ENCODE data around the gene JUP.
A peak's percentile ranks its signal among the peaks of the same experiment; 100 is the strongest.

The JUP gene

DNA sequence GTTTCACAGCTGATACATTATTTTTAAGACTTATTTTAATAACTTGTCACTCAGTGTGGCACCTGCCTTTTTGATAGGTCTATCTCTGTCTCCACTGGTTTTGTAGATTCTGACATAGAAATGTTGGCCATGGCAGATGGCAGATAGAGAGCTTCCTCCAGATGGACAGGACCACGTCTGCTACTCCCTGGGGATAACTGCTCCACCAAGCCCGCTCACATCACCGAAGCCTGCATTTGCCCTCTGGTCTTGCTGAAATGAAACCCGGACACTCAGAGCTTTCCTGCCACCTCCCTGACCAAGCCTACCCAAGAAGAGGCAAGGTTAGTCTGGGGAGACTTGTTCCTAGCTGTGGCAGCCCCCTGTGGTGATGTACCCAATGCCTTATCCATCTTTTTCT lies 35.6 kb downstream of the JUP start:
- no peak for DNase-seq

DNA sequence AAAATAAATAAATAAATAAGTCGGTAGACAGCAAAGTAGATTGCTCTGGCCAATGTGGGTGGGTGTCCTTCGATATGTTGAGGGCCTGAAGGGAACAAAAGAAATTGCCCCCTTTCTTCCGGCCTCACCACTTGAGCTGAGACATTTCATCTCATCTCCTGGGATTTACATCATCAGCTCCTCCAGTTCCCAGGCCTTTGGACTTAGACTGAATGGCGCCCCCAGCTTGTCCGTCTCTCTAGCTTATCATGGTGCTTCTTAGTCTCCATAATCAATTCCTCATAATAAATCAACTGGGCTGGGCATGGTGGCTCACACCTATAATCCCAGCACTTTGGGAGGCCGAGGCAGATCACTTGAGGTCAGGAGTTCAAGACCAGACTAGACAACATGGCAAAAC lies 38.2 kb downstream of the JUP start:
- DNase-seq: no peak

DNA sequence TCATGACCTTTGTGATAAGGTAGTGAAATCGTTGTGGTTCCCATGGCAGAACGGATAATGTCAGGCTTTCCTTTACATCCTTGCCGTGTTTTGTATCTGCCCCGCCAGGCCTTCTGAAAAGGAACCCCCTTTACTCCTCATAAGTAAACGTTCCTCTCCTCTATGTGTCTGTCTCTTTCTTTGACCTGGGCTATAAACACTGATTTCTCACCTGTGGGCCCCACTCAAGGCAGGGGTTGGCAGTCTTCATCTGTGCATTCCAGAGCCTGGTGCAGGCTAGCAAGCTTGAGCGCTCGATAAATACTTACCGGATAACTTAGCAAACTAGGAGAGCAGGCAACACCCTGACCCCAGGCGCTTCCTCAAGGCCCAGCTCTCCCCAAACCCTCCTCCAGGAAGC lies 44.8 kb downstream of the JUP start:
- no peak for DNase-seq

DNA sequence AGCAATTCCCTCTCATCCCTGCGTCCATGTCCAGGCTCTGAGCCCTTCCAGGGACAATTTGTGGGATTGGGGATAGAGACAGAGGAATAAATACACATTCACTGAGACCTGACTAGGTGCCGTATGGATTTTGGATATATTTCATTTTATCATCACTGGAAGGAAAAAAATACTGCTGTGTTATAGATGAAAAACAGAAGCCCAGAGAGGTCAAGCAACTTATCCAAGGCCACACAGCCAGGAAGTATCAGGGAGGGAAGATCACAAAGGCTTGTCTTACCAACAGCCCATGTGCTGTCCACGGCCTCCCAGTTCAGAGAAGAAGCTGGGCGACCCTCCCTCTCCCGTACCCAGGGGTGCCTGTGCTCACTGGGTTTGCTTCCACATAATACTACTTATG lies 46.0 kb downstream of the JUP start:
- no peak for DNase-seq

DNA sequence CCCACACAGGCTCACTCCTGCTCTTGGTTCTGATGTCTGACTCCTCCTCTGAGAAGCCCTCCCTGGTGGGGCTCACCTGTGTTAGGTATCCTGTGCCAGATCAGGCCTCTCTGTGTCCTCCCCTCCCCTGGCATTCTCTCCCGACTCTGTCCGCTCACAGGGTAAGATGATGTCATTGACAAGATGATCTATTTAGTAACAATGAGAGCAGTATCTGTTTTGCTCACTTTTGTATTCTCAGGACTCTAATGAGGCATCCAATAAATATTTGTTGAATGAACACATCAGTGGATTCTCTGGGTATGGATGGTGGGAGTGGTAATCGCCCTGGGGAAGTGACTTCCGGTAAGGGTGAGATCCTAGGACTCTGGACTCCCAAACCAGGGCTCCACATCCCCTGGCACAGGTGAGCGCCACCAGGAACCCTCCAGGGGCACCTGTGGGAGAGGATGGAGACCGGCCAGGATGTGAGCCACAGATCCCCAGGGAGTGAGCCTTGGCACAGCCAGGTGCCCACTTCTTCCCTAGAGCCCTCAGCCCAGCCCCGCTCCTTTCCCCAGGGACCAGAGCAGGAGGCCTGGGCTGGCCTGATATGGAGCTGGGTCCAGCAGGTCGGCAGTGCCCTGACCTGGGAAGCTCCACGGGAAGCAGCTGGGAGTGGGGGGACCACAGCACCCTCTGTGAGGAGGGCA lies 46.7 kb downstream of the JUP start:
- no peak for DNase-seq

DNA sequence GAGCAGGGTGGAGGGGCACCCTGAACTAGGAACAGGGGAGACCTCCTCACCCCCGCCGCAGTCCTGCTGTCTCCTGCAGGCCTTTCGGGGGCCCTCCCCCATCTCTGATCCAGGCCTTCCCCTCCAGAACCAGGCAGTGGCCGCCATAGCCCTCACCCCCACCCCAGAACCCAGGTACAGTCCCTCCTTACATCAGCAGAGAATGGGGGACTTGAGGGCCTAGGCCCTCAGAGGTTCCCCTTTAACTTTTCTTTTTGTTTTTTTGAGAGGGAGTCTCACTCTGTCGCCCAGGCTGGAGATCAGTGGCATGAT lies 47.8 kb downstream of the JUP start:
- no peak for DNase-seq

DNA sequence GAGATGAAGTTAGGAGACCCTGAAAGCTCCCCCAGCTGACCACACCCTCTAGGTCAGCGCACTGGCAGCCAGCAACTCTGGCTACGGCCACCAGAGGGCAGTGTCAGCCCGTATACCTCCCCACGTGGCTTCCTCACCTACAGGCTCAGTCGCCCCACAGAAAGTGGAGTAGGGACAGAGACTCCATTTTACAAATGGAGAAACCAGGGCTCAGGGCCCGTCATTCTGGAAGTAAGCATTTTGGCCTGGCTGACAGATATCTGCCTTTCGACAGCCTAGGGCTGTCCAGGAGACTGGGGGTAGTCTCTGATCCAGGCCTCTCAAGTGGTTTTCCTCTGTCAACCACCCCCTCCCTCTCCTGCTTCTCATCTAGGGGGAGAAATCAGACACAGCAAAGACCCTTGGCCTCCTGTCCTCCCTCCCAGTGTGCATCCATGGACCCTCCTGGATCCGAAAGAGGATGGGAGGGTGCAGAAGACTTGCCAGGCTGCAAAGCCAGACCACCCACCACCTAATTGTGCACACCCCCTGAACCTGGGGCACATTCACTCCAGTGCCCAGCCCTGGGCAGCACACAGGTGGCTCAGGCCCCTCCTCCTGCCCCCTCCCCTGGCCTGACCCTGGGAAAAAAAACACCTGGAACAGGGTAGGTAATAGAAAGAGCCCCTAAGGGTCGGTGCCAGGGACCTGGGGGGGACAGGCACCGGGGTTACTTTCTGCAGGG lies 48.3 kb downstream of the JUP start:
- DNase-seq: peak; percentile 71

DNA sequence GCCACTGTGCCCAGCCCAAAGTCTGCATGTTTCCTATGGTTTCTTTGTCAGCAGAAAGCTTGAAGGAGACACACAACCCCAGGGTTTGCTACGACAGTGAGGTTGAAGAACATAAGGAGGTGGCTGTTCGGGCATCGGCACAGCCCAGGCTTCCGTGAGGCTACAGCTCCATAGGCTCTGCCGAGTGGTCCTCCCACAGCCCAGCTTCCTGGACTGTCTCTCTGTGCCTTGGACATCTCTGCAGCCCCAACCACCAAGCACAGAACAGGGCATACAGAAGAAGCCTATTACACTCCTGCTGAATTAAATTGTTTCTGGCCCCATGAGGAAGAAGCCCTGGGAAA lies 48.9 kb downstream of the JUP start:
- no peak for DNase-seq

DNA sequence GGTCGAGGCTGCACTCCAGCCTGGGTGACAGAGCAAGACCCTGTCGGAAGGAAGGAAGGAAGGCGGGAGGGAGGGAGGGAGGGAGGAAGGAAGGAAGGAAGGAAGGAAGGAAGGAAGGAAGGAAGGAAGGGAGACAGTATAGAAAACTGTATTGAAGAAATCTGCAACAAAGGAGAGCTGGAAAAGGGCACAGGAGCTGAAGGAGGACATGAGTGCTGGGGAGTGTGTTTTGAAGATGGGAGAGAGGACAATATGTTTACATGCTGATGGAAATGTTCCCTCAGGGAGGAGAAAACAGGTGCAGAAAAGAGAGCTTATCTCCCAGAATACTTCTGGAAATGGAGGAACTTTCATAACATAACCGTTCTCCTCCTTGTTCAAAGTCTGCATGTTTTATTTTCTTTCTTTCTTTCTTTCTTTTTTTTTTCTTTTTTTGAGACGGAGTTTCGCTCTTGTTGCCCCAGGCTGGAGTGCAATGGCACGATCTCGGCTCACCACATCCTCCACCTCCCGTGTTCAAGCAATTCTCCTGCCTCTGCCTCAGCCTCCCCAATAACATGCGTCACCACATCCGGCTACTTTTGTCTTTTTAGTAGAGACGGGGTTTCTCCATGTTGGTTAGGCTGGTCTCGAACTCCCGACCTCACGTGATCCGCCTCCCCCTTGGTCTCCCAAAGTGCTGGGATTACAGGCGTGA lies 49.4 kb downstream of the JUP start:
- no peak for DNase-seq

DNA sequence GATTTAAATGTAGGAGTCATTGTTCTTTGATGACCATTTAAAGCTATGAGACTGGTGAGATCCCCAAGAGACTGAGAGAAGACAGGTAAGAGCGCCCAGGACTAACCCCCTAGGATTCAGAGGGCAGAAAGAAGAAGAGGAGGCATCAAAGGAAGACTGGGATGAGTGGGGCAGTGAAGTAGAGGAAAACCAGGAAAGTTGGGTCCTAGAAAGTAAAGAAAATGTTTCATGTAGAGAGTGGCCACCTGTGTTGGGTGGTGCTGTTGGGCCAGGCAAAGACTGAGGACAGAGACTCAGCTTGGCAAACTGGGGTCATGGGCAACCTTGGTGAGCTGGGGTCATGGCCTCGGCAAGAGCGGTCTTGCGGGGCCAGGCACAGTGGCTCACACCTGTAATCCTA lies 50.8 kb downstream of the JUP start:
- DNase-seq: no peak

DNA sequence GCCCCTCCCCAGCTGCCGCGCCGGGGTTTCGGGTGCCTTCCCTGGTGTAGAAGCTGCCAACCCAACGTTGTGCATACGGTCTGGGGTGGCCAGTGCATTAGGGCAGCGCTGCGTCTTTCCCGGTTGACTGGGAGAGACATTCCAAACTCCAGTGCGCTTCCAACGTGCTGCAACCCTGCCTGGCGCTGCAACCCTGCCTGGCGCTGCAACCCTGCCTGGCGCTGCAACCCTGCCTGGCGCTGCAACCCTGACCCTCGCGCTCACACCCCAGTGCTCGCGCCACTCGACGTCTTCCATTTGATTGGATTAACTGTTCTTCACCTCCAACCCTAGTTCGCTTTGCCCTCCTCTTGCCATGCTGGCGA lies 51.6 kb downstream of the JUP start:
- no peak for DNase-seq

DNA sequence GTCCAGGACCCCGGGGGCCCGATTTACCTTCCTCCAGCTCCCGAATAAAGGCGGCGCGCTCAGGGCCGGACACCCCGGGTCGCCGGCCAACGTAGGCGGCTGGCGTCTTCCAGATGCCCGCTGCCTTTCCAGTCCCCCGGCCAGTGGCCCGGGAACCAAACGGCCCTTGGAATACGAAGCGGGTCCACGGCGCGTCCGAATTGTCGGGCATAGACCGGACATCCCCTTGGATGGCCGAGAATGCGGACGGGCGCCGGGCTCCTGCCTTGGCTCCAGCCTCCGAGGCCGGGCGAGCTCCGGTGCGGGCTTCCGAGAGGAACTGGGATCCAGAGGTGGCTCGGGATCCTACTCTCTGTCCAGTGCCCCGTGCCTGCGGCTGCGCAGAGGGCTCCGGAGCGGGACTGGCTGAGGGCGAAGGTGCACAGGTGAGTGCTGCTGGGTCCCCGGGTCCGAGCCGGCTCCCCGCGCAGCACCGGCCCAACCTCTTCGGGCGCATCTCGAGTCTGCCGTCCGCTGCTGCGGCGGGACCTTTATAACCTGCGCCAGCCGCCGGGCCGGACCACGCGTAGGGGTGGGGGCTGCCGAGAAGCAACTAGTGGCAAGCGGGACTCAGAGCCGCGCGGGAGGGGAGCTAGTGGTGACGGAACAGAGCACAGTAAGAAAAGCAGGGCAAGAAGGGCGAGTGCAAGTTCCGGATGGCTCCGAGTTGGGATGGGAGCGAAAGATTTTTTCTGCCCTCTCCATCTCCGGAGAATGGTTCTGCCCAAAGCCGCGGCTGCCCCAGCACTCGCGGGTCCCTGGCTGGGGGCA lies 52.2 kb downstream of the JUP start, which contains the start of gene HAP1:
Gene HAP1 (minus strand): TSS at position 505 of the 810 bp plus-strand sequence. CDS start 9 bp downstream, at position 496.
- DNase-seq: no peak

DNA sequence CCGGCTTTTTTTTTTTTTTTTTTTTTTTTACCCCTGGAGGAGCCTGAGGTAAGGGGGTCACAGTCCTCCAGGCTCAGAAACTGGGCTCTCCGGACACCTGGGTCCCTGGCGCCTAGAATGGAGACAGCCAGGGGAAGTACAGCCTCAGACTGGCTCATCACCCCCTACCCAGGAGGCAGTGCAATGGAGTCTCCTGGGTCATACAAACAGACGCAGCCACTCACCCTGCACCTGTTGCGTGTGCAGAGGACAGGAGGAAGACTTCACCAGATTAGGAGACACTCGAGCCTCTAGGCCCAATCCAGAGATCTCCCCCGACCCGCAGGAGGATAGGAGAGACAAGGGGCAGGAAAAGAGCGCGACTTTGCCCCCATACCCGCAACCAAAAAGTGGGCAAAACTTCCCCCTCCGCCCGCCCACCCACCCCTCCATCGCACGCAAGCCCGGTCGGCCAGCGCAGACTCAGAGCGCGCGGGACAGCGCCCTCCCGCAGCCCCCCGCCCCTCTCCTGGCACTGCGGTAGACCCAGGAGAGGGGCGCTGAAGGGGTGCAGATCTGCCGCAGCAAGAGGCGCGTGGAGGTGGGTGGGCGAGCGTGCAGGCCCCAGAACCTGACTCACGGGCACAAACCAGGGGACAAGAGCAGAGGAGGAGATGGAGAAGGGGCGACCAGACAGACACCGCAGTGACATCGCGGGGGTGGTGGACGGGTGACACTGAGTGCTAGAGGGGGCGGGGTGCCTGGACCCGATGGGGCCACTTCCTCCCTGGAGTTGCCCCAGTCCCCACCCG lies 53.0 kb downstream of the JUP start:
- no peak for DNase-seq

DNA sequence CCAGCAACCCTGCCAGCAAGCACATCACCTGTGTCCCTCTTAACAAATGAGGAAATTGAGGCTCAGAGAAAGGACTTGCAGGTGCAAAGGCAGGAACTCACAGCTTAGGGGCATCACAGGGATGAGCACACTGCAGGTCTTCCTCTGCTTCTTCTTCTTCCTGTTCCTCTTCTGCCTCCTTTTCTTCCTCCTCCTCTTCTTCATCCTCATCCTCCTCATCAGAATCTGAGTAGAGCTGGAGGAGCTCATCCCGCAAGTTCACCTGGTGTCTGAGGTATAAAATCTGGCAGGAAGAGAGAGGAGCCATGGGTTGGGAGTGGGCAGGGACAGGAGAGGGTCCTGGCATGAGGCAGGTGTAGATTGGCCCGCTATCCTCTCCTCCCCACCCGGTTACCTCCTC lies 54.7 kb downstream of the JUP start:
- DNase-seq: no peak

DNA sequence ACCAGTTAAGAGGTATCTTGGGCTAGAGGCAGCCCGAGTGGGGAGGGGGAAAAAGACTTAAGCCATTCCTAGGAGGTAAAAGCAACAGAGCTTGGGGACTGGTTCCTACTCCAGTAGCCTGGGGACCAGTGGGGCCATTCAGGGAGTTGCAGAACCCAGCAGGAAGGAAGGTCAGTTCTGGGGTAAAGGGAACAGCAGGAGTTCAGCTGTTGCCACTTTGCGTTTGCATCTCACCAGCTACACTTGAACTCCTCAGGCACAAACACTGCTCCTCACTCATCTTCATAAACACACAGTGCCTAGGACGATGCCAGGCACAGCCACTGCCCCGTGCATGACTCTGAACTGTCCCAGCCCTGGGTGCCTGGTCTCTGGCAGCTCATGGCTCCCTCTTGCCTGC lies 56.0 kb downstream of the JUP start:
- DNase-seq: no peak

DNA sequence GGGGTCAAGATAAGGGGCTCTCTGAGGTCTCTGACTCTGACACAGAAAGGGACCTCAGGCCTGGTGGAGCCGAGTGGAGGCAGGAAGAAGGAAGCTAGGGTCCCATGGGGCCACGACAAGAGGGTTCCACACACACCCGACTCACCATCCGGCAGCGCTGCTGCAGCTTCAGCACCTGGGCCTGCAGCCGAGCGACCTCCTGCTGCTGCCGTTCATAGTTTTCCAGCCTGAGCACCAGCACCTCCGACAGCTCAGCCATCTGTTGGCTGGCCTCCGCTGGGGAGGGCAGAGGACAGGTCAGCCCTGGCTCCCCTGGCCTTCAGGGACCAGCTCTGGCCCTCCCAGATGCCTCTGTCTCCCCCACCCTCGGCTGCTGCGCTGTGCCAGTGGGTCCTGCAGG lies 58.5 kb downstream of the JUP start:
- DNase-seq: no peak

DNA sequence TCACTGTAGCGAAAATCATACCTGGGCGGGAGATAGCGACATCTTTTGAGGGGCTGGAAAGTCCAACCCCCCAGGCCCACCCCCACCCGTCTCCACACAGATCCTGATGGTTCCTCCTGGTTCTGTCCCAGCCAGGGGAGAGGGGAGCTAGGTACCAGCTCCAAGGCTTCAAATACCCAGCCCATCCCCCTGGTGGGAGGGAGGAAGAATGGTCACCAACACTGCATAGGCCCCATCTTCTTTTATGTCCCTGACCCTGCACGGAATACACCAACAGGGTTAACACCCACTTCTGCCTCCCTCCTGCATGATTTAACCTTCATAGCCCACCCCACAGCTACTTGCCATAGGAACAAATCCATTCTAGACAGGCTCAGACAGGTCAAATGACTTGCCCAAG lies 61.4 kb downstream of the JUP start:
- DNase-seq: no peak

DNA sequence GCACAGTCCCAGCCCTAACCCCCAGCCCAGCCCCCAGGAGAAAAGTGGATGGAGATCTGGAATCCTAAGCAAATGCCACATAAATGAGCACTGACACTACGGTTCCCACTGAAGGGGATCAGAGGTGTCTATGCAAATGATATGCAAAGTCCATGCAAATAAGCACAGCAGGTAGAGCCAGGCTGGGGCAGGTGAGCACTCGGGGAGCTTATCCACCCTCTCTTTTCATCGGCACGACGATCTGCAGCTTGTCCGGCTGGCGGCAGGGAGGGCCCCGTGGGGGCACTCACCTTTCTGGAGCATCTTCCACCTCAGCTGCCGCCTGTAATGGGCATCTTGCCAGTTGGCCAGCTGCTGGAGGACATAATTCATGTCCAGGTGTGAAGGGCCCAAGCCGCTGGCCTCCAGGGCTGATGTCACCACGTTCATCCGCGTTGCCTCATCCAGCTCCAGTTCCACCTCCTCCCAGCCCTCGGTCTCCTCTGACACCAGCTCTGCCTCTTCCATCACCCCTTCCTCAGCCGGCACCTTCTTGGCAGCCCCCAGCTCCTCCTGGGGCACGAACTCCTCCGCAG lies 61.9 kb downstream of the JUP start:
- DNase-seq: no peak

DNA sequence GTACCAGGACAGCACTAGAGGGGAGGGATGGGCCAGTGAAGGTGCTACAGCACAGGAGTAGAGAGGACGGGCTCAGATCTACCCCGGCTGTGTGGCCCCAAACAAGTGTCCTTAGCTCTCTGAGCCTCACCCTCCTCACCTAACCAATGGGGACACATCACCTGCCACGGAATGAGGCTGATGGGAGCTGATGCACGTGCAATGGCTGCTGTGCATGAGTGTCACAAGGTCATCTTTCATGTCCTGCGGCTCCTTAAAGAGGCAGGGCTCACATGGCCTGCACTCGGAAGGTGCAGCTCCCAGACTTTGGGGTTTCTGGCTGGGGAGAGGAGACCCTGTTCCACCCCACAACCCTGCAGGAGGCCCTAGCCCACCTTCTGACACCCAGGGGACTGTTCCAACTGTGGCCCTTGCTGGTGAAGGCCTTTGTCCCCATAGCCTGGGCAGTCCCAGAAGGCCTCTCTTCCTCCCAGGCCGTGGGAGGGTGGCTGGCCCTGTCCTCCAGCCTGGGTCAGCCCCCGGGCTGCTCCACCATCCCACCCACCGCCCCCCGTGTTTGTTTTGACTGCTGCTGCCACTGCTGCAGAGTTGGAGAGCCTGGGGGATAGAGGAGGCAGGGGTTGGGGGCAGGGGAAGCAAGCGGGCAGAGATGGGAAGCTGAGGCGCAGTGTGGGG lies 62.6 kb downstream of the JUP start:
- DNase-seq: no peak

DNA sequence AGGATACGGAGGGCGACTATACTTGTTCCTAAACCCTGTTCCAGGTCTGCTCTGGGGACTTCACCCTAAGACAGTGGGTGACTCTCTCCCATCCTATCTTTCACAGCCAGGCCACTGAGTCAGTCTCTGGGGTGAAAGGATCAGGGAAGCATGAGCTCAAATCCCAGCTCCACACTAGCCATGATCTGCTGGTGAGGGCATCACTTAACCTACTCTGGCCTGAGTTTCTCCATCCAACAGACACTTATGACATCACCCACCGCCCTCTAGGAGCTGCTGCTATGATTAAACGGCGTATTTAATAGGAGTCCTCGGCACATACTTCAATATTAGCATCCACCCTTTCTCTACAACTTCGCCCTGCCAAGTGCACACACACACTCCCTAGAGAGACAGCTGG lies 64.3 kb downstream of the JUP start:
- DNase-seq: no peak

DNA sequence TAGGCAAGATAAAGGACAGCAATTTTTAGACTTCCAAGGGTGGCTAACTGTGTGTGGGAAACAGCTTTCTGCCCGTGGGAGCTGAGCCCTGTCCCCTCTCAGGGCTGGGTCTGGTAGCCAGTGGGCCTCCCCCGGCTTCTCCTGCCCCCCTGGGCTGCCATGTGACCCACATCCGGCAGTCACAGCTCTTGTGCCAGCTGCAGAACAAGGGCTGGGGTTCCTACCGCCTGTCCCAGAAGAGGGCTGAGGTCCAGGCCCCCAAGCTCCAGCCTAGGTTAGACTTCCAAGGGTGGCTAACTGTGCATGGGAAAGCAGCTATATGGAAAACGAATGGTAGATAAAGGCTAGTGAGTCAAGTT lies 68.2 kb downstream of the JUP start:
- no peak for DNase-seq
